ENCODE measurements around the gene CTH. TPM values are rescaled to one million over a fixed set of nuclear protein-coding genes. Genes with fewer than 3 reads are reported as not detected.
"Not testable (repeated sequence)": the region's sequence is repeated elsewhere in the genome, so short reads cannot be mapped to it uniquely, and the experiment has no call there.

The CTH gene
- polyA plus RNA-seq, 3 donors from 2014 or later = 0.28 to 1.2 TPM; not detected in 1

- not testable (repeated sequence) for H3K4me3 Mint-ChIP-seq; H3K4me1 Mint-ChIP-seq; H3K27me3 Mint-ChIP-seq (ENCODE audit: low read depth in 3 of 3)
Measured at GRCh38 chr1:70477905-70478304, 66.8 kb downstream of the CTH start.

DNA sequence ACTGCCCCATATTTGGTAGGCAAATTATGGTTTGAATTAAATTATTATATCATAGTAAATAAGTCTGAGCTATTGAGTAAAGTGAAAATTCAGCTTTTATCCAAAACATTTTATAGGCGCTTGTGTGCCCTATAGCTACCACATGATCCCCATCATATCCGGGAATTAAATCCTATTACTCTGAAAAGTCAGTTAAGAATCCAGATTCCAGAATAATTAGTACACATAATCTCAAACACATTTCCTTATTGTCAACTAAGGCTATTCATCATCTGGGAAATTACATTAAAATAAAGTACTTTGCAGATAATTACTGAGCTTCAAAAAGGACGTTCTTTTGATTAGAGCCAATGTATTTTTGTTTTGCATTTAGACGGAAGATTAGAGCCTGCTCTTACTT is 72.3 kb downstream of the CTH start:
- Mint-ChIP-seq H3K27me3 (ENCODE audit: low read depth in 3 of 3) (peaks cover 0 to 2% (median 2%) of the 10 kb centered on the region in 3 donors), H3K27ac (no peak overlapping the region), H3K36me3 (no peaks in the 10 kb centered on the region), H3K9me3 (no peaks in the 10 kb centered on the region), H3K4me3 (no peak overlapping the region), H3K4me1 (no peaks in the 10 kb centered on the region)
- DNase-seq = no peak

More at GRCh38 chr1:70477905-70478304, 66.8 kb downstream of the CTH start:
- H3K27ac Mint-ChIP-seq, H3K9me3 Mint-ChIP-seq, DNase-seq, H3K36me3 Mint-ChIP-seq: not testable (repeated sequence)

DNA sequence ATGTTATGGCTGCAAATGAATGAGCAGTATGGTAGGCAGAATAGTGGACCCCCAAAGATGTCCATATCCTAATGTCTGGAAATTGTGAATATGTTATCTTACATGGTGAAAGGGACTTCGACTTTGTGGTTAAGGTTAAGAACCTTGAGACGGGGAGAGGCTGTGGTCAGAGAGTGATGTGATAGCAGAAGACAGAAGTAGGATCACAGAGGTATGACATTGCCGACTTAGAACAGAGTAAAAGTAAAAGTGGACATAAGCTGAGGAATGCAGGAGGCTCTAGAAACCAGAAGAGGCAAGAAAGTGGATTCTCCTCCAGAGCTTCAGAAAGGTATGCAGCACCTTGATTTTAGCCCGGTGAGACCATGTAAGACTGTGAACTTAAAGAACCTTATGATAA is 74.6 kb downstream of the CTH start:
- no peak for DNase-seq
- peaks cover 0 to 2% (median 2%) of the 10 kb centered on the region in 3 donors for H3K27me3 Mint-ChIP-seq (ENCODE audit: low read depth in 3 of 3)
- no peaks in the 10 kb centered on the region for H3K9me3 Mint-ChIP-seq
- no peak overlapping the region for H3K27ac Mint-ChIP-seq
- no peaks in the 10 kb centered on the region for H3K36me3 Mint-ChIP-seq
- no peaks in the 10 kb centered on the region for H3K4me1 Mint-ChIP-seq
- H3K4me3 Mint-ChIP-seq = no peak overlapping the region

DNA sequence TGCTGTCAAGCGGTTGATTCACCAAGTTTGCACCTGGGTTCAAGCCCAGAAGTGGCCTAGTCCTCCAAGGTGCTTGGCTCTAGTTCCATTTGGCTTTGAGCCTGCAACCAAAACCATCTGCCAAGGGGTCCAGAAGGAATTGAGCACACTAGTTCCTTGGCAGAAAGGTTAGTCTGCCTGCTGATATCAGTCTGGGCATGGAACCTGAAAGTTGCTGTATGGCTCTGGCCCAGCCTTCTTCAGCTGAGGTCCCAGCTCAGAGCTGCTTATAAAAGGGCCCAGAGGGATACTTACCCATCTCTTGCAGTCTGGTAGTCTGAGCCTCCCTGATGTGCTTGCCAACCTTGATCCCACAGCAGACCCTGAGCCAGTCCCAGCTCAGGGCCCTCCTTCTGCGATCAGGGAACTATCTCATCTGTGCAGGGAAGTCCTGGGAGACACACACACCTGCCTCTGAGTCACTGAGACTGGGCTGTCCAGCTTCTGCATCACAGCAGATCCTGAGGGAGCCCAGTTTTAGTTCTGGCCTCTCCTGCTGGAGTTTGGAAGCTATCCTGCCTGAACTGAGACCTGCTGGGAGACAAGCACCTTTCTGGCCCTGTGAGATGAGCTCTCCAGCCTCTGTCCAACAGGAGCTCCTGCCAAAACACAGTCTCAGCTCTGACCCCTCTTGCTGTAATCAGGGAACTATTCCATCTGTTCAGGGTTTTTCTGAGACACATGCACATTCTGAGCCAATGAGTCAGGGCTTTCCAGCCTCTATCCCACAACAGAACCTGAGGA is 75.8 kb downstream of the CTH start:
- no peak overlapping the region for H3K4me3 Mint-ChIP-seq
- no peaks in the 10 kb centered on the region for H3K4me1 Mint-ChIP-seq
- H3K36me3 Mint-ChIP-seq = no peaks in the 10 kb centered on the region
- DNase-seq = no peak
- H3K27ac Mint-ChIP-seq = no peak overlapping the region
- peaks cover 0 to 7% (median 2%) of the 10 kb centered on the region in 3 donors for H3K27me3 Mint-ChIP-seq (ENCODE audit: low read depth in 3 of 3)
- no peaks in the 10 kb centered on the region for H3K9me3 Mint-ChIP-seq

DNA sequence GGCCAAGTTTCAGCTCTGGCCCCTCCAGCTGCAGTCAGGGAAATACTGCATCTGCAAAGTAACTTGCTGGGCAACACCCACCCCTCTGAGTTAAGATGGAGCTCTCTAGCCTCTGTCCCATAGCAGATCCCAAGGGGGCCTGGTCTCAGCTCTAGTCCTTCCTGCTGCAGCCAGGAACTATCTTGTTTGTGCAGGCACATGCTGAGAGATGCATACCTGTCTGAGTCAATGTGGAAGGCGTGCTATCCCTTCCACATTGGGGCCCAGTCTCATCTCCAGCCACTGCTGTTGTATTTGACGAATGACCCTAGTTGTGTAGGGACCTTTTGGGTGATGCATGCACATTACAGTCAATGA is 76.4 kb downstream of the CTH start:
- Mint-ChIP-seq H3K36me3 (no peaks in the 10 kb centered on the region), H3K27me3 (ENCODE audit: low read depth in 3 of 3) (peaks cover 0 to 7% (median 2%) of the 10 kb centered on the region in 3 donors), H3K9me3 (no peaks in the 10 kb centered on the region), H3K4me3 (no peak overlapping the region), H3K27ac (no peak overlapping the region), H3K4me1 (no peaks in the 10 kb centered on the region)
- peak in 1 of 3 donors; percentile 1 for DNase-seq

- H3K9me3 Mint-ChIP-seq = no peaks in the 10 kb centered on the region
- H3K4me3 Mint-ChIP-seq = no peak overlapping the region
- H3K36me3 Mint-ChIP-seq = no peaks in the 10 kb centered on the region
- H3K27me3 Mint-ChIP-seq (ENCODE audit: low read depth in 3 of 3) = peaks cover 0 to 7% (median 2%) of the 10 kb centered on the region in 3 donors
- no peak overlapping the region for H3K27ac Mint-ChIP-seq
- no peaks in the 10 kb centered on the region for H3K4me1 Mint-ChIP-seq
- DNase-seq = no peak
Measured at GRCh38 chr1:70487910-70488665, 77.0 kb downstream of the CTH start.

Other genes with a start within 250 kb of the CTH start
- gene LRRC40, start 205.7 kb upstream of the CTH start, polyA plus RNA-seq = 1 to 10 TPM; 5.4 to 8.7 (median 6.0) TPM
- gene SRSF11, start 189.9 kb upstream of the CTH start, polyA plus RNA-seq = 100 to 1,000 TPM in 1 of 3 donors, 10 to 100 TPM in 2; 67.8 to 100 (median 76.7) TPM
- 10 to 100 TPM in 1 of 3 donors, 1 to 10 TPM in 2; 7.0 to 14.6 (median 8.3) TPM for gene ANKRD13C, start 56.5 kb upstream of the CTH start, polyA plus RNA-seq

Measured in immature natural killer cell (primary cell).